Measurements from ENCODE around the gene CNBD2.

DNA sequence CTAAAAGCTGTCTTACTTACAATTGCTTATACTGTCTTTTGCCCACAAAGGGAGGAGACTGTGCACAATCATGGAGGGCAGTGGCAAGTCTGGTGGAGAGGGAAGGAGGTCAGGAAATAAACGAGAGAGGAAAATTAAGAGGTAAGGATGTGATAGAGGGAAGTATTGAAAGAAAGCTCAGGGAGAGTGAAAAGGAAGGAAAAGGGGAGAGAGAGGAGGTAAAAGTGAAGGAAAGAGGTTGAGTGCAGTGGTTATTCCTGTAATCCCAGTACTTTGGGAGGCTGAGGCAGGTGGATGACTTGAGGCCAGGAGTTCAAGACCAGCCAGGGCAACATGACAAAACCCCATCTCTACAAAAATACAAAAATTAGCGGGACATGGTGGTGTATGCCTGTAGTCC lies 103.5 kb downstream of the CNBD2 start:
- no peak for TF ChIP-seq FOXP2 (optimal IDR thresholded peaks at IDR 0.05; ENCODE audit: borderline replicate concordance, extremely low read depth, extremely low read length, insufficient read depth)
- no peak for TF ChIP-seq SIN3A (IDR thresholded peaks at IDR 0.05; ENCODE audit: borderline replicate concordance, insufficient read depth, low read length)
- no peak for TF ChIP-seq POLR2AphosphoS5 (IDR thresholded peaks at IDR 0.05; ENCODE audit: low read depth, low read length)
- TF ChIP-seq TAF1 (IDR thresholded peaks at IDR 0.05; ENCODE audit: borderline replicate concordance, insufficient read depth, low read length) = no peak
- TF ChIP-seq, protein P1, sequence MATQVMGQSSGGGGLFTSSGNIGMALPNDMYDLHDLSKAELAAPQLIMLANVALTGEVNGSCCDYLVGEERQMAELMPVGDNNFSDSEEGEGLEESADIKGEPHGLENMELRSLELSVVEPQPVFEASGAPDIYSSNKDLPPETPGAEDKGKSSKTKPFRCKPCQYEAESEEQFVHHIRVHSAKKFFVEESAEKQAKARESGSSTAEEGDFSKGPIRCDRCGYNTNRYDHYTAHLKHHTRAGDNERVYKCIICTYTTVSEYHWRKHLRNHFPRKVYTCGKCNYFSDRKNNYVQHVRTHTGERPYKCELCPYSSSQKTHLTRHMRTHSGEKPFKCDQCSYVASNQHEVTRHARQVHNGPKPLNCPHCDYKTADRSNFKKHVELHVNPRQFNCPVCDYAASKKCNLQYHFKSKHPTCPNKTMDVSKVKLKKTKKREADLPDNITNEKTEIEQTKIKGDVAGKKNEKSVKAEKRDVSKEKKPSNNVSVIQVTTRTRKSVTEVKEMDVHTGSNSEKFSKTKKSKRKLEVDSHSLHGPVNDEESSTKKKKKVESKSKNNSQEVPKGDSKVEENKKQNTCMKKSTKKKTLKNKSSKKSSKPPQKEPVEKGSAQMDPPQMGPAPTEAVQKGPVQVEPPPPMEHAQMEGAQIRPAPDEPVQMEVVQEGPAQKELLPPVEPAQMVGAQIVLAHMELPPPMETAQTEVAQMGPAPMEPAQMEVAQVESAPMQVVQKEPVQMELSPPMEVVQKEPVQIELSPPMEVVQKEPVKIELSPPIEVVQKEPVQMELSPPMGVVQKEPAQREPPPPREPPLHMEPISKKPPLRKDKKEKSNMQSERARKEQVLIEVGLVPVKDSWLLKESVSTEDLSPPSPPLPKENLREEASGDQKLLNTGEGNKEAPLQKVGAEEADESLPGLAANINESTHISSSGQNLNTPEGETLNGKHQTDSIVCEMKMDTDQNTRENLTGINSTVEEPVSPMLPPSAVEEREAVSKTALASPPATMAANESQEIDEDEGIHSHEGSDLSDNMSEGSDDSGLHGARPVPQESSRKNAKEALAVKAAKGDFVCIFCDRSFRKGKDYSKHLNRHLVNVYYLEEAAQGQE (IDR thresholded peaks at IDR 0.05; ENCODE audit: insufficient read depth in 1 of 2, low read depth in 2 of 2, low read length in 2 of 2) = no peak

Measured in PFSK-1 (cell line).